ENCODE results near the gene GATAD2A. TPM values are rescaled to one million over a fixed set of nuclear protein-coding genes. Genes with fewer than 3 reads are reported as not detected.
"Not testable (repeated sequence)": the region's sequence is repeated elsewhere in the genome, so short reads cannot be mapped to it uniquely, and the experiment has no call there.

Gene GATAD2A
- total and polyA plus RNA-seq, 9 of the 15 experiments (the other 6 are each of a cell fraction or from before 2014, with no cell fraction given), result 2.4 to 226 (median 44.2) TPM

GRCh38 chr19:19389683-19390082 is 15.8 kb upstream of the GATAD2A start:
- H3K27me3 ChIP-seq (ENCODE audit: control insufficient read depth in 2 of 2, insufficient read depth in 2 of 2, low read length in 2 of 2); H3K9me1 ChIP-seq (ENCODE audit: control insufficient read depth, insufficient read depth, low read length); ATAC-seq; H2AFZ ChIP-seq (ENCODE audit: low read depth, low read length); CTCF ChIA-PET (ENCODE audit: low intra/inter-chr PET ratio); BruUV-seq (replicated peaks); H3K9me3 ChIP-seq (replicated peaks; ENCODE audit: control insufficient read depth, insufficient read depth, low read depth, low read length); in situ Hi-C loops (cut with MboI); FAIRE-seq; H4K20me1 ChIP-seq (replicated peaks; ENCODE audit: control insufficient read depth, insufficient read depth, low read length); DNase-seq (ENCODE audit: extremely low read depth in 1 of 4, low spot score in 3 of 4): not testable (repeated sequence)
- Histone ChIP-seq H3K9ac (ENCODE audit: insufficient read depth in 1 of 2, low read depth in 2 of 2, low read length in 2 of 2) (peak overlapping the region; percentile 90 to 95), H3K79me2 (ENCODE audit: control insufficient read depth, insufficient read depth, low read length) (peaks cover 93% of the 10 kb centered on the region), H3K27ac (ENCODE audit: extremely low read depth, low read depth, low read length) (peak overlapping the region; percentile 80), H3K4me1 (replicated peaks in 1 of 2; ENCODE audit: control insufficient read depth in 2 of 2, insufficient read depth in 2 of 2, low read length in 2 of 2) (peaks cover 30 to 43% of the 10 kb centered on the region in 2 experiments), H3K4me3 (peak overlapping the region; percentile 96), H3K36me3 (ENCODE audit: control insufficient read depth, insufficient read depth, low read length) (peaks cover 21% of the 10 kb centered on the region; the same call in 2 of the 3 replicates), H3K4me2 (ENCODE audit: insufficient read depth, low read length) (peak overlapping the region; percentile 81)
- intact Hi-C loops (cut with micrococcal nuclease), result loop anchor here (5.0 kb wide), 1 partner anchor 98 kb away; no protein-coding TSS in a partner anchor
- POLR2A ChIA-PET, result interaction anchor here (0.6 to 2.5 kb wide), 7 partner anchors 9 to 29 kb away, joined by 3 to 24 read pairs (median 6); partner anchors contain the start of gene GATAD2A
- WGBS (ENCODE audit: insufficient coverage, low coverage, missing lambda C conversion rate), result 43% methylated on average over 10 of the region's 12 CpGs
- peak; percentile 71 for TF ChIP-seq USF1 (CRISPR knock-in tag; IDR thresholded peaks at IDR 0.05)
- peak; percentile 52; the same call in 1 of the 2 replicates for TF ChIP-seq MGA (IDR thresholded peaks at IDR 0.05)
- peak; percentile 68; the same call in 1 of the 2 replicates for TF ChIP-seq RAD51 (IDR thresholded peaks at IDR 0.05; ENCODE audit: borderline replicate concordance, low read depth)
- peak; percentile 58 for TF ChIP-seq TFE3 (CRISPR knock-in tag; IDR thresholded peaks at IDR 0.05)
- TF ChIP-seq CXXC5 (CRISPR knock-in tag; IDR thresholded peaks at IDR 0.05), result 0 out of 2 replicates have a peak, but pooled peaks have one; percentile 18
- TF ChIP-seq SMAD4 (CRISPR knock-in tag; conservative IDR thresholded peaks at IDR 0.05), result 0 out of 2 replicates have a peak, but pooled peaks have one; percentile 24
